GM21528 (cell line): ENCODE measurements around the gene TRIM9.
"Not testable (repeated sequence)": the region's sequence is repeated elsewhere in the genome, so short reads cannot be mapped to it uniquely, and the experiment has no call there.

Experiments used
- ATAC-seq: cut with Tn5 transposase; IDR thresholded peaks from one replicate; pipeline ENCODE4 v1.9.1; 2021; ENCODE audit warnings: mild to moderate bottlenecking, moderate library complexity; ENCODE audit not compliant: unreplicated experiment, low FRiP score

The TRIM9 gene

DNA sequence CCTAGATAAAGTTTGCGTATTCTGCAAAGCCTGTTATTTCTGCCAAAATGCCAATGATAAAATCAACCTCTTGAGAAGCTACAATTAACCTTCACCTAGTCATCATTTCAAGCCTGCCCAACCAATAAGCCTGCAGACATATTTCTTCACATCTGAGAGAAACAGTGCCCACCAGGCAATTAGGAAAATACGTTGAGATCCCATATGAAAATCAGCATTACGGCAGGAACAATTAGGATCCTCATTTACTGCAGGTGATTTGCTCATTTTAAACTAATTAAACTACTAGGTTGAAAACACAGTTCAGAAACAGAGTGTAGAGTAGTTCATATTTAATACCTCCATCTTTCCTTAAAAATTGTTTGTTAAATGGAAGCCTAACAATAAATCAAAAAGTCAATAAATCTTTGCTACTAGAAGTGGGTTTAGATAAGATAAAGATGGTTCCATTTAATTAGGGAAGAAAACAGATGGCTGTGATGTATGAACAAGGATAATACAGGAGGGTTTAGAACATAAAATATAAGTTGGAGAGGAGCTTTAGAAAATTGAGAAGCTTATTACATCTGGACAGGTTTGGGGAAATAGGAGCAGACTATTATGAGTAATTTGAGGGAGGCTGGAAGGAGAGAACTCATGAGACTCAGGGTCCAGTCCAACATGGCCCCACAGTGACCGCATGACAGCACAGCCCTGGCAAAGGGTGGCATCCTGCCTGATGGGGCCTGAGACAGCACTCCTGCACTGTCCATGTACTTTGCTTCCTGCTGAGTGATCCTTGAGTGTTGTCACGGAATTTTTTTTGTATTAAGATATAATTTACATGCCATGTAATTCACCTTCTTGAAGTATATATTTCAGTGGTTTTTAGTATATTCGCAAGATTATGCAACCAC, 123.8 kb downstream of the TRIM9 start:
- ATAC-seq = no peak

DNA sequence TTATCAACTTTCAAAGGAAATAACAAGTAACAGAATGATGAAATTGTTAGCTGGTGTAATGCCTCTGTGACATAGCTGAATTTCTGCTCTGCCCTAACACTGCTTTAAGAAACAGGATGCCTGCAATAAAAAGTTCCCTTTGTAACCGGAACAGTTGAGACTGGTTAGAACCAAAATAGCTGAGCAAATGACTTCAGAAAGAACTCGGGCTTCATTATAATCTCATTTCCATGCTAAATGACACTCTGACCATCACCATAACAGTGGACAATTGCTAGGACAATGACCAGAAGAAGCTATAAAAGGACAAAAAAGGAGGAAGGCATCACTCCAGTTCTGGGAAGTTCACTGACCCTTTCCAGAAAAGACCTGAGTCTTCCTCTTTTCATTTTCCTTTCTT, 127.1 kb downstream of the TRIM9 start:
- ATAC-seq = no peak

GRCh38 chr14:50967103-50967502, 127.8 kb downstream of the TRIM9 start:
- ATAC-seq = no peak

DNA sequence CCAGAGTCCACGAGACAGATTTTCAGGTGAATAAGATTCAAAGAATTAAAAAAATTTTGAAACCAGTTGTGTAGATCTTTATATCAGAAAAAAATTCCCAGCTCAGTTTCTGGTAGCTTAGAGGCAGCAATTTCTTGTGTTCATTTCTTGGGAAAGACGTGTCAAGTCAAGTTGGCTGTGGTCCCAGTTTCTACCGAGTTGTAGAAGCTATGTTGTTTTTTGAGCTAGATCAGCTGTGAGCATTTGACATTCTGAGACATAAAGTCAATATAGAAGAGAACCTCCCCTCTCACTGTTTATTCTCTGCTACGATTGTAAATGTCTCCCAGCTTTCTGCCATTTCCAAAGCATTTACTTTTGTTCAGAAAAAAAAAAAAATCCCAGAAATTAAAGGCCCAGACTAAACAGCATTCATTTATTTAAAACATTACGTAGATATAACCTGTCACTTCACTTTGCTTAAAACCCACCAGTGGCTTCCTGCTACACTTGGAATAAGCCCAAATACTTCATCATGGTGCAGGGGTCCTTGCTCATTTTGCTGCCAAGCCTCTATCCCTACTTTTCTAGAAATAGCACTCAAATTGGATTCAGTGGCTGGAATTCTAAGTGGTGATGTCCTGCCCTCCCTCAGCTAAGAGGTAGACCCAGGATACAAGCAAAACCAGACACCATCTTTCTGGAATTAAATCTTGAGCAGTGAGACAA, 130.1 kb downstream of the TRIM9 start:
- no peak for ATAC-seq

GRCh38 chr14:50963919-50964318, 131.0 kb downstream of the TRIM9 start:
- no peak for ATAC-seq

GRCh38 chr14:50961605-50962221, 133.2 kb downstream of the TRIM9 start:
- no peak for ATAC-seq

DNA sequence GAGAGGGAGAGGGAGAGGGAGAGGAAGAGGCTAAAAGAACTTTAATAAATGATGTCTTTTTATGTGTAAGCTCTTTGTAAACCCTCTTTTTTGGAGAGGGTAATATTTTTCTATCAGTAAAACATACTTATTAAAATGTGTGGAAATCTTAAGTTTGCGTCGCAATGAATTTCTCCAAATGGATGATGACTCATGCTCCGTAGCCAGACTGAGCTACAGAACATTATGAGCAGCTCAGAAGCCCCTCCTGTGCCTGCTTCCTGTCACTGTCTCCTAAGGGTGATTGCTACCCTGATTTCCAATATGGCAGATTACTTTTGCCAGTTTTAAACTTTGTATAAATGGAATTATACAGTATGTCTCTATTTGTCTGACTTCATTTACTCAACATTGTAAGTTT, 137.6 kb downstream of the TRIM9 start:
- no peak for ATAC-seq

GRCh38 chr14:50956421-50956820, 138.5 kb downstream of the TRIM9 start:
- ATAC-seq = not testable (repeated sequence)

GRCh38 chr14:50955373-50956043, 139.4 kb downstream of the TRIM9 start:
- ATAC-seq = no peak

DNA sequence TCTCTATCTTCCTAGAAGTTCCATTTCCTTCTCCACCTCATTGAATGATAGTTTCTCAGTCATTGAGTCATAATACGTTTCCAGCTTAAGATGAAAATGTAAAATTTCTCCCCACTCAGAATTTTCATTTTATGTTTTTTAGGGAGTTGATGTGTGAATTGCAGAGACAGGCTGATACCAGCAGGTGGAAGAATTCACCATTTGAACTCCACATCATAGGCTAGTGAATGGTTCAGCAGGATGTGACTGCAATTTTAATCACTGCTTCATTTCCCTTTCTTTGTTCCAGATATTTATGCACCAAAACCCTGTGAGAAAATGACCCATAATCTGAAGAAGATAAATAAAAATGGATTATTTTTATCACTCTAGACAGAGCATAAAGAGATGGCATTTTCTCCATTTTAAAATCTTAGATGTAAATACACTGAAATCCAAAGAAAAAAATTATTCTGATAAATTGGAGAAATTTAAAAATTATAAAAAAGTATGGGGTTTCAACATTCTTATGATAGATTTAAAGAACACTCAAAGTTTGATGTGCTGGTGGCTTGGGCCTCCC, 140.0 kb downstream of the TRIM9 start:
- ATAC-seq = no peak

DNA sequence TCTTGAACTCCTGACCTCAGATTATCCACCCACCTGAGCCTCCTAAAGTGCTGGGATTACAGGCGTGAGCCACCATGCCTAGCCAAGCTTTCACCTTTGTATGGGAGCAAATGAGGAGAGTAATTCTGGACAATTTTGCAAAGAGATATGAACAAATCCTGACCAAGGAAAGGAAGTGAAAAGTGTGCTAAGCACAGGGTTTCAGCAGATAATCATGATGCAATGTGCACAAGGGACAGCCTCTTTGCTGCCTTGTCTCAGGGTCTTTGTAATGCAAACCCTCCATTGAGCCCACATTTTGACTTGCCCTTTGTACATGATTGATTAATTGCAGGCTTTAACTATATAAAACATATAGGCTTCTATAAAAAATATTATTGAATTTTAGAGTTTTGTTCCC, 141.4 kb downstream of the TRIM9 start:
- no peak for ATAC-seq

- ATAC-seq = no peak
Measured at GRCh38 chr14:50951032-50951431, 143.9 kb downstream of the TRIM9 start.

DNA sequence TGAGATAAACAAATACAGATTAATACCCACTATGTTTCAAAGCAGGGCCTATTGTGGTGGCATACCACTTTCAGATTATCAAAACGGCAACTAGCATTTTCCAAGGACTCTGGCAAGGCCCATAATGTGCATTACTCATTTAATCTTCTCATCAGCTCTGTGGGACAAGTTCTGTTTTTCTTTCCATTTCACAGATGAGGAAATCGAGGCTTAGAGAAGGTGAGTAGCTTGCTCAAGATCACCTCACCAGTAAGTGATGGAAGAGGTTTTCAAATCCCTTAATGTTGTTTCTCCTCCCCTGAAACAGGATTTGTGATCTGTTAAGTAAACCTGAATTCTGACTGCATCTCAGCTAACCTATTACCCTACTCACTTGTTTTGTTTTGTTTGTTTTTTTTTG, 146.7 kb downstream of the TRIM9 start:
- ATAC-seq = no peak

DNA sequence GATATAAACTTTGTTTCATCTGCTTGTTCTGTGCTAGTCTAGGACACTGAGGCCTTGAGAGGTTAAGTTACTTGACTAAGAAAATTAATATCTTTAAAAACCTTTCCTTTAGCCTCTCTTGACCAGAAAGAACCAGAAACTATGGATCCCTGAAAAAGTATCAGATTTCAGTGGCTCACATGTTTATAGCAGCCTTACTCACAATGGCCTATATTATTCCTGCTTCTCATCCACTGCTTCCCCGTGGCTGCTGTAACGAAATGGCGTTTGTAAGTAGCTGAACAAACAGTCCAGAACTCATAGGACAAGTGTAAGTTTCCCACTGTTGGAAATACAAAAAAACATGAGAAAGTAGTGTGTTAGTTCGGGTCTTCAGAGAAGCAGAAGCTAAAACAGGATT, 147.5 kb downstream of the TRIM9 start:
- no peak for ATAC-seq

DNA sequence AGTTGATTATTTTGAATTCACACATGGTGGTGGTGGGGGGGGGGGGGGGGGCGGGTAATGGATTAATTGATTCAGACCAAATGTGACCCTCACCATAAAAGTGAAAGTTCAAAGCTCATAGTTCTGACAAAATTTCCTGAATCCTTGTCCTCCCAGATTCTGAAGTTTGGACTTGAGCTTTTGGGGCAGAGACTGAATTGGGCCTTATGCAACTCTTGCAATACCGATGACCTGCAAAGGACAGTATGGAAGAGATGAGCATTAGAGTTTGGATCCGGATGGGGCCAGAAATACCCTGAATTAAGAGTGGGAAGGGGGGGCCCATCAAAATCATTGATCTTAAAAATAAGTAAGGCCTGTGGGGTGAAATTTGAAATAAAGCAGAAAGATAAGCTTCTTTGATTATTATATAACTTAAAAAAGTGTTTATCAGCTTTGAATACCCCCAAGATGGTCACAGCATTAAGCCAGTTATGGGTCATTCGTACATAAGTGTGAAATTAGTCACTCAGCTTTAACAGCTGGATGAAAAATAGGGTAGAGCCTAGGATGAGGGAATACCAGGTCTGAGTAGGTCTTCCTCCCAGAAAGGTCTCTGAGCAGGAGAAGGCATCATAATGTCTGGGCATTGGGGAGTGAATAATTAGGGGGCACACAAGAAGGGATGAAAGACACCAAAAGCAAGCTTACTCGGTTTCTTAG, 148.5 kb downstream of the TRIM9 start:
- no peak for ATAC-seq

DNA sequence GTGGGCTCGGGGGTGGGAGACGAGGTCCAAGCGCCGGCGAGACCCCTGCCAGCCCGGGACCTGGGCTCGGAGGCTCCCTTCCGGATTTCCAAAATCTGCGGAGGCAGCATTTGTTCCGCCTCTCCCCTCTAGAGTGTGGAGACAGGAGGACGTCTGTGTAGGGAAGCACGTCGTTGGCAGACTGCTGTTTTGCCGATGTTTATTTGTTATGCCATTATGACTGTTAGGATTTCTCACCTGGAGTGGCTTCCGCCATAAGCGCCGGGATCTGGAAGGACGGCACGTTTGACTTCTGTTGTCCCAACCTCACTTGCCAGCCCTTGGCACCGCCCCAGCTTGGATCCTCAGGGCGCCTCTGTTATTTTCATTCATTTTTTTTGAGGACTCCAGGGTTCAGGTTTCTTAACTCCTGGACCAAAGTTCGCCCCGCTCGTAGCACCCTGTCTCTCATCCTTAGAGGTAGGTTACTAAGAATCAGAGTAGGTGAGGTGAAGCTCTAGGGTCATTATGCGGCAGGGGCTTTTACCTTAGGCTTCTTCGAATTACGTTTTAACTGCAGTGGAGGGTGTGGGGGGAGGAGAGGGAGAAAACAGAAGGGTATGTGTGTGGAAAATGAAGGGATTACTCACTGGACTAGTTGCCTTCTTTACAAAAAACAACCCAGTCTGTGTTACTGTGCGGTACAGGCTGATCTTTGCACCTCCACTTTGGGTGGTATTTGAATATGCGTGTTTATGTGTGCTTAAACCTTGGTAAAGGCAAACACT, 150.1 kb downstream of the TRIM9 start:
- peak; percentile 37 for ATAC-seq

DNA sequence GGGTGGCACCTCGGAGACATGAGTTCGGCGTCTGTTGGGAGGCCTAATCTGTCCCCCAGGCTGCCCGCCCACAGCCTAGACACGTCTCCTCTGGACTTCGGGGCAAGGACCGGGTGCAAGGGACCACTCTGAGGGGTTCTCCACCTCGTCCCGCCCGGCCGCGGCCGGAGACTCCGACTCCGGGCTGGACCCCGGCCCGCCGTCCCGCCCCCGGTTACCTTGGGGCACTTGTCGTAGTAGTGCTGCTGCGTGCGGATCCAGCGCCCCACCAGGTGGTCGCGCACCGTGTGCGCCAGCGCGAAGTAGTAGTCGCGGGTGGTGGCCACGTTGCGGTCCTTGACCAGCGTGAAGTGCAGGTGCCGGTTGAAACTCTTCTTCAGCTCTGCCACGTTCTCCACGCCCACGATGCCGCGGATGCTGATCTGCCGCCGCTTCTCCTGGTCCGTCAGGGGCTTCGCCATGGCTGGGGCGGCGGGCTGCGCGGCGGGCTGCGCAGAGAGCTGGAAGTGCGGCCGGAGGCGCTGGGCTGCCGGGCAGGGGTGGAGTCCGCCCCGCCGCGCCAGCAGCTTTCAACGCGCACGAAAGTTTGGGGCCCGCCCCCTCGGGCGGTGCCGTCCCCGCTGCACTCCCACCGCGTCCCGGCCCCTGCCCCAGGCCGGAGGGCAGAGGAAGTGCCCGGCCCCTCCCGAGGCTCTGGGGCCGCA, 150.8 kb downstream of the TRIM9 start, which contains the start of gene PYGL:
TSS of gene PYGL (minus strand) at position 541 of the 704 bp plus-strand sequence. CDS start at position 461, 80 bp downstream.
- ATAC-seq = peak; percentile 74

- ATAC-seq = no peak
Measured at GRCh38 chr14:50943261-50943942, 151.5 kb downstream of the TRIM9 start.
